ENCODE data around the gene DEK.
"Not testable (repeated sequence)": the region's sequence is repeated elsewhere in the genome, so short reads cannot be mapped to it uniquely, and the experiment has no call there.

The DEK gene

GRCh38 chr6:18234564-18234963 lies 29.8 kb downstream of the DEK start:
- no peak for DNase-seq

GRCh38 chr6:18233770-18234169 lies 30.6 kb downstream of the DEK start:
- DNase-seq: not testable (repeated sequence)

DNA sequence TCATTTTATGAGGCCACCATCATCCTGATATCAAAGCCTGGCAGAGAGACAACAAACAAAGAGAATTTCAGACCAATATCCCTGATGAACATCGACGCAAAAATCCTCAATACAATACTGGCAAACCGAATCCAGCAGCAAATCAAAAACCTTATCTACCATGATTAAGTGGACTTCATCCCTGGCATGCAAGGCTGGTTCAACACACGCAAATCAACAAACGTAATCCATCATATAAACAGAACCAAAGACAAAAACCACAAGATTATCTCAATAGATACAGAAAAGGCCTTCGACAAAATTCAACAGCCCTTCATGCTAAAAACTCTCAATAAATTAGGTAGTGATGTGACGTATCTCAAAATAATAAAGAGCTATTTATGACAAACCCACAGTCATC lies 32.5 kb downstream of the DEK start:
- not testable (repeated sequence) for DNase-seq

- not testable (repeated sequence) for DNase-seq
Observed at GRCh38 chr6:18228590-18228989, 35.7 kb downstream of the DEK start.

DNA sequence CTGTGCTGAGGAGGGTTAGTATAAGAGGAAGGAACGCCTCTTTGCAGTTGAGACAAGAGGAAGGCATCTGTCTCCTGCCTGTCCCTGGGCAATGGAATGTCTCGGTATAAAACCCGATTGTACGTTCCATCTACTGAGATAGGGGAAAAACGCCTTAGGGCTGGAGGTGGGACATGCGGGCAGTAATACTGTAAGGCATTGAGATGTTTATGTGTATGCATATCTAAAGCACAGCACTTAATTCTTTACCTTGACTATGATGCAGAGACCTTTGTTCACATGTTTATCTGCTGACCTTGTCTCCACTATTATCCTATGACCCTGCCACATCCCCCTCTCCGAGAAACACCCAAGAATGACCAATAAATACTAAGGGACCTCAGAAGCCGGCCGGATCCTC lies 37.2 kb downstream of the DEK start:
- DNase-seq: not testable (repeated sequence)

GRCh38 chr6:18226451-18227105 lies 37.8 kb downstream of the DEK start:
- DNase-seq: not testable (repeated sequence)

GRCh38 chr6:18221288-18221615 lies 43.1 kb downstream of the DEK start:
- no peak for DNase-seq

DNA sequence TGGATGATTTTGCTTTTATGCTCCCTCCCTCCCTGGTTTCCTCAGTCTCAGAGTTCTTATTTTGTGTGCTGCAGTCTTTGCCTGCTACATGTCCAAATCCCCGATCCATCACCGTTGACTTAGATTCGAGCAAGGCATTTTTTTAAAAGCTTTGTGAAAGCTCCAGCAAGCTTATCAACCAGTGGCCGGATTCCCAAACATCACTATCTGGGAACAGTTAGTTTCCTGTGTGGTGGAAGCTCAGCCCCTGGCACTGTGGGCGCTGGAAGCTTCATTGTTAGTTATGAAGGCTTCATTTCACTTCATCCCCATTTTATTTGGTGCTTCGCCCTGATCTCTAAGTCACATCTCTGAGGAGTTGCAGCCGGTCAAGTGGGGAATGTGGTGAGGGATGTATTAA lies 44.7 kb downstream of the DEK start:
- no peak for DNase-seq

DNA sequence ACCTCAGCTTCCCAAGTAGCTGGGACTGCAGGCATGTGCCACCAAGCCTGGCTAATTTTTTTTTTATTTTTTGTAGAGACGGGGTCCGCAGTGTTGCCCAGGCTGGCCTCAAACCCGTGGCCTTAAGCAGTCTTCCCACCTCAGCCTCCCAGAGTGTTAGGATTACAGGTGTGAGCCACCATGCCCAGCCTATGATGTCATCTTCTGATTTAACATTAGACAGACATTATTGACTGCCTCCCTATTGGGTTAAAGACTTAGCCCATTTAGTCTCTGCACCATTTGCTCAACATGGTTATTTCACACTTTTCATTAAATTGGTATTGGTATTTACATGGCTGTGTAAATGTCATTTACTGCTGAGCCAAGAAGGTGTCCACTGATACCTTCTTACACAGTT lies 46.1 kb downstream of the DEK start:
- DNase-seq: no peak

DNA sequence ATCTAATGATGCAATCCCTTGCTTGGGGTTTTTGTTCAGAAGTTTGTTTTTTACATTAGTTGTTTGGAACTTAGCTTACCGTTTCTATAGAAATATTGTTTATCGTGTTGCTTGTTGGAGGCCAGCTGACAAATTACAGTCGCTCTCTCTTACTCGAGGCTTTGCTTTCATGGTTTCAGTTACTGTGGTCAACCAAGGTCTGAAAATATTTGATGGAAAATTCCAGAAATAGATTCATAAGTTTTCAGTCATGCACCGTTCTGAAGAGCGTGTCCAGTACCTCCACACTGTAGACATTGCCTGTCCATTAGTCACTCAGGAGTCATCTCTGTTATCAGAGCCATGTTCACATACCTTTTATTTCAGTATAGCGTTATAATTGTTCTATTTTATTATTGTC lies 47.9 kb downstream of the DEK start:
- no peak for DNase-seq

- DNase-seq: no peak
Observed at GRCh38 chr6:18215436-18215835, 48.9 kb downstream of the DEK start.

GRCh38 chr6:18214003-18214402 lies 50.3 kb downstream of the DEK start:
- no peak for DNase-seq

DNA sequence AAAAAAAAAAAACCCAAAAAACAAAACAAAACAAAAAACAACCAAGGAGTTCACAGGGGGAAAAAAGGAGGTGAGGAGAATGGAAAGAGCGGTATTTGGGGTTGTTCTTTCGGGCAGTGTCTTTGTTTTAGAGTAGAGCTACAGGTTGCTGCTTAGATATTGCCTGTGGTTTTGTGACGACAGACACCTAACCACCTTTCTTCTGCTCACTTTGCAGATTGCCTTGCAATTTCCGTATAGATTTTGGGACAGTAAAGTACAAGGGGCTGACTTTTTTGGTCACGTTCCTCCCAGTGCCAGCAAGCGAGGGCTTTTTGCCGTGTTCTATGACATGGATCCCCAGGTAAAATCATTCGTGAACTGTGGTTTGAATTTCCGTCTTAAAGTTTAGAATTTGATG lies 50.9 kb downstream of the DEK start:
- no peak for DNase-seq

GRCh38 chr6:18212231-18212630 lies 52.1 kb downstream of the DEK start:
- no peak for DNase-seq

DNA sequence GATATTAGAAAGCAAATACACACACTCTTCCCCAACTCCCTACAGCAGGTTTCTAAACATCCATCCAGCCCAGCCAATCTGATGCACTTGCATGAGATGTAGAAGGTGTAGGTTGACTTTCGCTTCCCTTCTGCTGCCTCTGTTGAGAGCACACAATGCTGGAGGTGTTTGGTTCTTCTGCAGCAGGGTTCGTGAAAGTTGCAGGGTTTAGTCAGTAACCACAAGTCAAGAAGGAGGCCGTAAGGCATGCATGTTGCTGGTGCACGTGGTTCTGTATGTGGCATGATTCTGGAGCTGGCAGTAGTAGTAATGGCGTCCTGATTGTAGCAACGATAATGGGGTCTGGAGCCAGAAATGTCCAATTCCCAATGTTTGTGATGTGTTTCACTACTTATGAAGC lies 53.0 kb downstream of the DEK start:
- no peak for DNase-seq

GRCh38 chr6:18210707-18211106 lies 53.6 kb downstream of the DEK start:
- DNase-seq: no peak

- DNase-seq: no peak
Observed at GRCh38 chr6:18209539-18210197, 54.7 kb downstream of the DEK start.

GRCh38 chr6:18208778-18209177 lies 55.6 kb downstream of the DEK start:
- not testable (repeated sequence) for DNase-seq

GRCh38 chr6:18207949-18208348 lies 56.4 kb downstream of the DEK start:
- DNase-seq: no peak

DNA sequence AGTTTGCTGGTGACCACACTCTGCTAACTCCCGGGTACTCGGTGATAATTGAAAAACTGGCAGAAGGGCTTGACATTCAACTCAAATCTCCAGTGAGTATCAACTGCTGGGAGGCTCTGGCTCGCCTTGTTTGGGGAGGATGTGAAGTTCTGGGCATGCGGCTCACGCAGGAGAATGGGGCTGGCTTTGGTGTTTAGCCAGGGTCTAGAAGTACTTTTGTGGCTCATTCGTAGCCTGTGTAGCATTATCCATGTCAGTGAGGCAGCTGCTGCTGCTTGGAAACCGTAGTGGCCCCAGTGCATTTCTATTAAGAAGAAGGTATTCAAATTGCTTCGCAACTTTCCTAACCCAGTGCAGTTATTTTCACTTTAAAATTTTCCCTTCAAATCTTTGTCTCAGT lies 56.9 kb downstream of the DEK start:
- no peak for DNase-seq

GRCh38 chr6:18206591-18206990 lies 57.7 kb downstream of the DEK start:
- DNase-seq: no peak

- DNase-seq: no peak
Observed at GRCh38 chr6:18204691-18205090, 59.6 kb downstream of the DEK start.

DNA sequence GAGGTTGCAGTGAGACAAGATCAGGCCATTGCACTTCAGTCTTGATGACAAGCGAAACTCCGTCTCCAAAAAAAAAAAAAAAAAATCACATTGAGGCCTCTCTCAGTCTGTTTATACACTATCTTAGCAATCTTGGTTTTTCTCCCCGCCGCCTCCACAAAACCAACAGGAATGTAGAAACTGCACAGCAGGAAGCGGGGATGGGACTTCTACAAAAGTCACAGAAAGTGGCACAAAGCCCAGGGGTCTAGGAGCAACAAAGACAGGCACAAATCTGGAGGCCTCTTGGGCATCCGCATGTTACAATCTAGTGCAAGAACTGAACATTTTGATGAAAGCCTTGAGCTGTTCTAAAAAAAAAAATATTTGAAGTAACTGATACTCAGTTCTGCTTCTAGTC lies 60.5 kb downstream of the DEK start:
- no peak for DNase-seq

GRCh38 chr6:18192026-18192425 lies 72.3 kb downstream of the DEK start:
- no peak for DNase-seq

- no peak for DNase-seq
Observed at GRCh38 chr6:18189196-18189595, 75.1 kb downstream of the DEK start.

Data from SHP77 treated with DMSO at 0.1 percent for 48 hours (cell line).